IMR-90 (cell line): ENCODE data around the gene COMMD8. TPM values are rescaled to one million over a fixed set of nuclear protein-coding genes. Genes with fewer than 3 reads are reported as not detected.

Experiments used
- ATAC-seq: fragments of 200-7000 bp; cut with Tn5 transposase; 2 replicates; pipeline ENCODE4 v1.9.1; 2020; ENCODE audit warnings: low read depth, mild to moderate bottlenecking, moderate library complexity
- BruUV-seq: library from RNA; stranded (reverse); fragments of 400-500 nt; replicated peaks from 2 replicates; lab custom pipeline; 2021; lab: Mats Ljungman, UMichigan
- CTCF ChIA-PET: fragments of 300-600 bp; formaldehyde crosslinking; extraction: SDS; loops from one replicate; lab custom pipeline; 2021; ENCODE audit warnings: antibody characterized with exemption; lab: Yijun Ruan, JAX
- POLR2A ChIA-PET: fragments of 300-600 bp; sonication (Branson Sonifier 250); formaldehyde crosslinking; loops from one replicate; lab custom pipeline; 2022; ENCODE audit warnings: antibody characterized with exemption; ENCODE audit not compliant: unreplicated experiment; lab: Charles Lee
- DNase-seq: peaks from one replicate; pipeline ENCODE4 v3.0.0; 2013
- H2AFZ ChIP-seq: replicated peaks from 2 replicates; pipeline ENCODE3; 2013; ENCODE audit warnings: low read length, mild to moderate bottlenecking; ENCODE audit not compliant: poor library complexity
- H2AK5ac ChIP-seq: 2 replicates; pipeline ENCODE4 v1.6.1; 2013; ENCODE audit warnings: low read depth, low read length, inconsistent platforms
- H2AK9ac ChIP-seq: replicated peaks from 2 replicates; pipeline ENCODE3; 2013; ENCODE audit warnings: mild to moderate bottlenecking, low read depth, low read length, moderate library complexity; ENCODE audit not compliant: poor library complexity
- H2BK120ac ChIP-seq: 2 replicates; pipeline ENCODE4 v1.6.1; 2013; ENCODE audit warnings: low read depth, low read length, inconsistent platforms
- H2BK15ac ChIP-seq: 3 replicates; pipeline ENCODE4 v1.6.1; 2013; ENCODE audit warnings: low read depth, low read length, inconsistent platforms
- H2BK20ac ChIP-seq: 2 replicates; pipeline ENCODE4 v1.6.1; 2013; ENCODE audit warnings: low read depth, mild to moderate bottlenecking, inconsistent platforms, low read length, moderate library complexity
- H2BK5ac ChIP-seq: 2 replicates; pipeline ENCODE4 v1.6.1; 2013; ENCODE audit warnings: mild to moderate bottlenecking, low read depth, low read length, inconsistent platforms; ENCODE audit not compliant: poor library complexity, severe bottlenecking
- H3K14ac ChIP-seq: replicated peaks from 2 replicates; pipeline ENCODE4 v1.6.1; 2013; ENCODE audit warnings: low read depth, low read length, inconsistent platforms
- H3K18ac ChIP-seq: 2 replicates; pipeline ENCODE4 v1.6.1; 2013; ENCODE audit warnings: low read depth, low read length, control low read depth
- H3K23ac ChIP-seq: 2 replicates; pipeline ENCODE4 v1.6.1; 2013; ENCODE audit warnings: low read depth, low read length, inconsistent platforms
- H3K27ac ChIP-seq: 2 replicates; pipeline ENCODE4 v1.5.1; 2013; ENCODE audit warnings: mild to moderate bottlenecking, control low read depth, low read length; ENCODE audit not compliant: insufficient read depth
- H3K27me3 ChIP-seq: 2 replicates; pipeline ENCODE4 v1.6.1; 2013; ENCODE audit warnings: low read length; ENCODE audit not compliant: control insufficient read depth, insufficient read depth
- H3K36me3 ChIP-seq: 2 replicates; pipeline ENCODE4 v1.6.1; 2013; ENCODE audit warnings: low read length, mixed read lengths; ENCODE audit not compliant: control insufficient read depth, insufficient read depth
- H3K4ac ChIP-seq: 2 replicates; pipeline ENCODE4 v1.6.1; 2013; ENCODE audit warnings: low read depth, low read length, inconsistent platforms
- H3K4me1 ChIP-seq: 2 replicates; pipeline ENCODE4 v1.6.1; 2013; ENCODE audit warnings: low read length, mixed read lengths; ENCODE audit not compliant: control insufficient read depth, insufficient read depth
- H3K4me2 ChIP-seq: 2 replicates; pipeline ENCODE4 v1.6.1; 2013; ENCODE audit warnings: low read depth, mild to moderate bottlenecking, control low read depth, low read length, moderate library complexity
- H3K4me3 ChIP-seq: 2 replicates; pipeline ENCODE4 v1.5.1; 2013; ENCODE audit warnings: low read depth, mild to moderate bottlenecking, control low read depth, low read length, moderate library complexity; ENCODE audit not compliant: insufficient read depth
- H3K56ac ChIP-seq: 2 replicates; pipeline ENCODE4 v1.6.1; 2013; ENCODE audit warnings: low read length, inconsistent platforms; ENCODE audit not compliant: insufficient read depth; ENCODE audit errors: extremely low read depth
- H3K79me1 ChIP-seq, 2 experiments: 2 replicates each; pipeline ENCODE4 v1.6.1; 2013; ENCODE audit warnings: low read length in 2 of 2, inconsistent platforms in 1 of 2, low read depth in 1 of 2
- H3K9ac ChIP-seq: 2 replicates; pipeline ENCODE4 v1.6.1; 2013; ENCODE audit warnings: low read depth, low read length, control low read depth
- H3K9me1 ChIP-seq: 2 replicates; pipeline ENCODE4 v1.6.1; 2013; ENCODE audit warnings: low read length, inconsistent platforms; ENCODE audit not compliant: insufficient read depth
- H3K9me3 ChIP-seq: 2 replicates; pipeline ENCODE4 v1.6.1; 2013; ENCODE audit warnings: low read length; ENCODE audit not compliant: control insufficient read depth, insufficient read depth
- H4K20me1 ChIP-seq: 2 replicates; pipeline ENCODE4 v1.6.1; 2013; ENCODE audit warnings: low read length, inconsistent platforms; ENCODE audit not compliant: insufficient read depth
- H4K5ac ChIP-seq: 2 replicates; pipeline ENCODE4 v1.6.1; 2013; ENCODE audit warnings: mild to moderate bottlenecking, low read depth, low read length, control low read depth
- H4K8ac ChIP-seq, 2 experiments: 2 replicates each; pipeline ENCODE4 v1.6.1; 2013; ENCODE audit warnings: low read depth in 2 of 2, low read length in 2 of 2, control low read depth in 1 of 2, inconsistent platforms in 1 of 2
- H4K91ac ChIP-seq: 2 replicates; pipeline ENCODE4 v1.6.1; 2013; ENCODE audit warnings: low read depth, low read length, inconsistent platforms; ENCODE audit not compliant: insufficient read depth
- MXI1 ChIP-seq: IDR thresholded peaks from 2 replicates; pipeline ENCODE4 v1.6.1; 2012; ENCODE audit warnings: low read depth, mild to moderate bottlenecking, low read length, moderate library complexity, borderline replicate concordance
- WGBS, 2 experiments: methylation state at CpG; one replicate each; pipeline versions ENCODE4 v1.1.5 to v1.1.7; 2013; ENCODE audit warnings: missing lambda C conversion rate in 2 of 2; ENCODE audit not compliant: insufficient read length in 1 of 2; ENCODE audit errors: extremely low coverage in 2 of 2; 5-methylcytosine and 5-hydroxymethylcytosine counted together
- dilution Hi-C: fragments of 300-500 bp; cut with HindIII; formaldehyde crosslinking; loops from one replicate; pipeline ENCODE4 v1.14.3; 2018; ENCODE audit warnings: low sequenced_read_pairs; ENCODE audit not compliant: unreplicated experiment
- in situ Hi-C: fragments of 300-500 bp; cut with MboI; formaldehyde crosslinking; loops from 3 replicates; pipeline ENCODE4 v1.14.3; 2019; ENCODE audit warnings: low sequenced_read_pairs, inconsistent platforms, mixed read lengths
- intact Hi-C: fragments of 100-400 bp; cut with micrococcal nuclease; formaldehyde crosslinking; loops from 2 replicates; pipeline ENCODE4 v1.10.0; 2022
- polyA plus RNA-seq, 3 experiments: library from polyadenylated mRNA; depleted of rRNA; stranded (reverse); fragments of >200 nt; gene quantifications; 2 replicates each; pipeline ENCODE4 v1.2.3, GENCODE V29; 2012; ENCODE audit warnings: low replicate concordance in 1 of 3
- total RNA-seq: library from RNA; depleted of rRNA; stranded (reverse); fragments of >200 nt; gene quantifications from 2 replicates; pipeline ENCODE4 v1.2.3, GENCODE V29; 2012

The COMMD8 gene
- total and polyA plus RNA-seq, 2 of the 4 experiments (the other 2 are of a cell fraction) = 12.5 to 12.6 TPM

- H4K20me1 ChIP-seq = no peaks in the 10 kb centered on the region
- H3K9ac ChIP-seq = no peak overlapping the region
- no peaks in the 10 kb centered on the region for H3K79me1 ChIP-seq
- ChIA-PET CTCF (no interaction called here), POLR2A (no interaction called here)
- no peak overlapping the region for H4K91ac ChIP-seq
- H3K56ac ChIP-seq = no peak overlapping the region
- H3K27ac ChIP-seq = no peak overlapping the region
- in situ Hi-C loops = no loop called here
- H3K23ac ChIP-seq = no peak overlapping the region
- no peak overlapping the region for H3K14ac ChIP-seq
- no peaks in the 10 kb centered on the region for H3K27me3 ChIP-seq
- no peak overlapping the region for H3K4me2 ChIP-seq
- no peak overlapping the region for H2BK20ac ChIP-seq
- H3K4me1 ChIP-seq = peaks cover 3% of the 10 kb centered on the region; the same call in 1 of the 2 replicates
- no peak overlapping the region for H2BK15ac ChIP-seq
- H3K18ac ChIP-seq = no peak overlapping the region
- ATAC-seq (no peak), DNase-seq (no peak)
- H2AK9ac ChIP-seq = no peak overlapping the region
- no TSS peak for BruUV-seq
- no peaks in the 10 kb centered on the region for H3K36me3 ChIP-seq
- no peak overlapping the region for H3K4me3 ChIP-seq
- no peak overlapping the region for H4K5ac ChIP-seq
- no peaks in the 10 kb centered on the region for H3K9me3 ChIP-seq
- H2BK120ac ChIP-seq = no peak overlapping the region
- H2BK5ac ChIP-seq = no peak overlapping the region
- H3K4ac ChIP-seq = no peak overlapping the region
- H2AFZ ChIP-seq = no peak overlapping the region
- no CpG with 5 or more reads among the region's 4 CpGs for WGBS, 2 experiments
- H2AK5ac ChIP-seq = no peak overlapping the region
- H4K8ac ChIP-seq = no peak overlapping the region
- no peak for TF ChIP-seq MXI1
- H3K9me1 ChIP-seq = no peaks in the 10 kb centered on the region
- intact Hi-C loops = no loop called here
- dilution Hi-C loops = no loop called here
Observed at GRCh38 chr4:47474799-47475198, 11.3 kb upstream of the COMMD8 start.
